ENCODE results near the gene ANXA9.

ANXA9 gene

GRCh38 chr1:151012684-151013471 lies 30.8 kb downstream of the ANXA9 start:
- no peak for DNase-seq (ENCODE audit: low spot score)
- in situ Hi-C loops (cut with MboI; ENCODE audit: low sequenced_read_pairs, unreplicated experiment) = no loop called here
- no peak for TF ChIP-seq CTCF (IDR thresholded peaks at IDR 0.05; ENCODE audit: borderline replicate concordance, control extremely low read depth, extremely low read depth, insufficient read depth, missing control alignments)

GRCh38 chr1:151013518-151013917 lies 31.4 kb downstream of the ANXA9 start:
- in situ Hi-C loops (cut with MboI; ENCODE audit: low sequenced_read_pairs, unreplicated experiment) = no loop called here
- no peak for TF ChIP-seq CTCF (IDR thresholded peaks at IDR 0.05; ENCODE audit: borderline replicate concordance, control extremely low read depth, extremely low read depth, insufficient read depth, missing control alignments)
- no peak for DNase-seq (ENCODE audit: low spot score)

- in situ Hi-C loops (cut with MboI; ENCODE audit: low sequenced_read_pairs, unreplicated experiment) = no loop called here
- peak; percentile 72 for TF ChIP-seq CTCF (IDR thresholded peaks at IDR 0.05; ENCODE audit: borderline replicate concordance, control extremely low read depth, extremely low read depth, insufficient read depth, missing control alignments)
- peak; percentile 85 for DNase-seq (ENCODE audit: low spot score)
Observed at GRCh38 chr1:151024540-151025146, 42.6 kb downstream of the ANXA9 start.

GRCh38 chr1:151026460-151026859 lies 44.4 kb downstream of the ANXA9 start:
- no peak for TF ChIP-seq CTCF (IDR thresholded peaks at IDR 0.05; ENCODE audit: borderline replicate concordance, control extremely low read depth, extremely low read depth, insufficient read depth, missing control alignments)
- in situ Hi-C loops (cut with MboI; ENCODE audit: low sequenced_read_pairs, unreplicated experiment) = no loop called here
- no peak for DNase-seq (ENCODE audit: low spot score)

GRCh38 chr1:151032164-151032563 lies 50.1 kb downstream of the ANXA9 start:
- no peak for DNase-seq (ENCODE audit: low spot score)
- in situ Hi-C loops (cut with MboI; ENCODE audit: low sequenced_read_pairs, unreplicated experiment) = no loop called here
- no peak for TF ChIP-seq CTCF (IDR thresholded peaks at IDR 0.05; ENCODE audit: borderline replicate concordance, control extremely low read depth, extremely low read depth, insufficient read depth, missing control alignments)

GRCh38 chr1:151035167-151035566 lies 53.1 kb downstream of the ANXA9 start:
- no peak for DNase-seq (ENCODE audit: low spot score)
- TF ChIP-seq CTCF (IDR thresholded peaks at IDR 0.05; ENCODE audit: borderline replicate concordance, control extremely low read depth, extremely low read depth, insufficient read depth, missing control alignments) = no peak
- in situ Hi-C loops (cut with MboI; ENCODE audit: low sequenced_read_pairs, unreplicated experiment) = no loop called here

All from GM13976 (cell line).